ENCODE measurements around the gene PRKN.

DNA sequence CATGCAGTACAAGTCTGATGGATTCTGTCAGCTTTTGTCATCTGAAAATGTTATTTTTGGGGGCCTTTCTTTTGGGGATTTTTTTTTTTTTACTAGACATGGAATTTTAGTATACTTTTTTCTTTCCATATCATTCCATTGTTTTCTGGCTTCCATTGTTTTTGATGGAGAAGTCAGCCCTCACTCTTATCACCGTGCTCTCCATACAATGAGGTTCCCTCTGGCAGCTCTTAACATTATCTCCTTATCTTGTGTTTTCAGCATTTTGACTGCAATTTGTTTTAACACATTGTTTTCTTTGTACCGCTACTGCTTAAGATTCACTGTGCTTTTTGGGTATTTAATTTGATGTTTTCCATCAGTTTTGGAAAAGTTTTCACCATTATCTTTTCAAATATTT is 1262.2 kb downstream of the PRKN start:
- TF ChIP-seq, protein P1, sequence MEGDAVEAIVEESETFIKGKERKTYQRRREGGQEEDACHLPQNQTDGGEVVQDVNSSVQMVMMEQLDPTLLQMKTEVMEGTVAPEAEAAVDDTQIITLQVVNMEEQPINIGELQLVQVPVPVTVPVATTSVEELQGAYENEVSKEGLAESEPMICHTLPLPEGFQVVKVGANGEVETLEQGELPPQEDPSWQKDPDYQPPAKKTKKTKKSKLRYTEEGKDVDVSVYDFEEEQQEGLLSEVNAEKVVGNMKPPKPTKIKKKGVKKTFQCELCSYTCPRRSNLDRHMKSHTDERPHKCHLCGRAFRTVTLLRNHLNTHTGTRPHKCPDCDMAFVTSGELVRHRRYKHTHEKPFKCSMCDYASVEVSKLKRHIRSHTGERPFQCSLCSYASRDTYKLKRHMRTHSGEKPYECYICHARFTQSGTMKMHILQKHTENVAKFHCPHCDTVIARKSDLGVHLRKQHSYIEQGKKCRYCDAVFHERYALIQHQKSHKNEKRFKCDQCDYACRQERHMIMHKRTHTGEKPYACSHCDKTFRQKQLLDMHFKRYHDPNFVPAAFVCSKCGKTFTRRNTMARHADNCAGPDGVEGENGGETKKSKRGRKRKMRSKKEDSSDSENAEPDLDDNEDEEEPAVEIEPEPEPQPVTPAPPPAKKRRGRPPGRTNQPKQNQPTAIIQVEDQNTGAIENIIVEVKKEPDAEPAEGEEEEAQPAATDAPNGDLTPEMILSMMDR (conservative IDR thresholded peaks at IDR 0.05) = no peak
- TF ChIP-seq EZH2 (IDR thresholded peaks at IDR 0.05; ENCODE audit: low read depth) = no peak
